A549 (cell line): ENCODE data around the gene ZFYVE27. TPM values are rescaled to one million over a fixed set of nuclear protein-coding genes. Genes with fewer than 3 reads are reported as not detected.

ENCODE experiments used
- ATAC-seq, 2 experiments: fragments of 200-7000 bp in 1 of 2; fragments of >200 bp in 1 of 2; cut with Nextera tagmentation in 1 of 2; cut with Tn5 transposase in 1 of 2; 3 replicates each; pipeline versions ENCODE4 v1.8.0 to v1.9.1; 2018 to 2020; ENCODE audit warnings: mild to moderate bottlenecking in 1 of 2, moderate library complexity in 1 of 2
- CTCF ChIA-PET: fragments of 300-600 bp; sonication (Branson Sonifier 250); formaldehyde crosslinking; extraction: SDS; loops from one replicate; lab custom pipeline; 2021; ENCODE audit warnings: antibody characterized with exemption, inconsistent platforms; lab: Yijun Ruan, JAX
- POLR2A ChIA-PET: fragments of 350-600 bp; formaldehyde crosslinking; extraction: SDS; loops from one replicate; lab custom pipeline; 2021; ENCODE audit warnings: antibody characterized with exemption, inconsistent platforms; lab: Yijun Ruan, JAX
- DNase-seq, 2 experiments: peaks; one replicate each; pipeline versions ENCODE4 v3.0.0 to v3.0.0-alpha.2; 2011 to 2016; ENCODE audit warnings: low read depth in 1 of 2, low spot score in 1 of 2
- FAIRE-seq: peaks from 2 replicates; lab custom pipeline; 2011; peaks lifted over from hg19 to GRCh38; lab: Jason Lieb, UNC
- H3K27ac ChIP-seq, 2 experiments: fragments of >200 bp; sonication (Bioruptor Twin); formaldehyde crosslinking; 3 replicates each; pipeline ENCODE4 v1.5.1; 2016 to 2017
- H3K4me1 ChIP-seq: fragments of >200 bp; sonication (Bioruptor Twin); formaldehyde crosslinking; 3 replicates; pipeline ENCODE4 v1.6.1; 2016
- H3K4me2 ChIP-seq: fragments of >200 bp; sonication (Bioruptor Twin); formaldehyde crosslinking; 3 replicates; pipeline ENCODE4 v1.6.1; 2016
- H3K4me3 ChIP-seq: fragments of >200 bp; sonication (Bioruptor Twin); formaldehyde crosslinking; 3 replicates; pipeline ENCODE4 v1.5.1; 2016
- H3K9me3 ChIP-seq: fragments of >200 bp; sonication (Bioruptor Twin); formaldehyde crosslinking; 3 replicates; pipeline ENCODE4 v1.6.1; 2016
- BCL3 ChIP-seq: fragments of >200 bp; sonication (Bioruptor Twin); formaldehyde crosslinking; IDR thresholded peaks from 3 replicates; pipeline ENCODE4 v1.6.1; 2016
- BHLHE40 ChIP-seq: IDR thresholded peaks from 2 replicates; pipeline ENCODE4 v1.6.1; 2012; ENCODE audit warnings: low read depth, low read length, inconsistent platforms
- CBX8 ChIP-seq: fragments of 200-600 bp; sonication (generic); IDR thresholded peaks from 2 replicates; pipeline ENCODE4 v1.6.1; 2016
- EHMT2 ChIP-seq: fragments of 200-600 bp; sonication (generic); IDR thresholded peaks from 2 replicates; pipeline ENCODE4 v1.6.1; 2016; ENCODE audit warnings: antibody characterized with exemption, low read depth, mild to moderate bottlenecking, moderate library complexity
- FOXS1 ChIP-seq: fragments of 250-450 bp; sonication (Bioruptor Pico); IDR thresholded peaks from 2 replicates; pipeline ENCODE4 v1.5.0; 2020; ENCODE audit warnings: mild to moderate bottlenecking, moderate library complexity
- GATA3 ChIP-seq: IDR thresholded peaks from 2 replicates; pipeline ENCODE4 v1.6.1; 2012; ENCODE audit warnings: borderline replicate concordance
- HES2 ChIP-seq: fragments of >200 bp; sonication (Bioruptor Twin); formaldehyde crosslinking; IDR thresholded peaks from 2 replicates; pipeline ENCODE4 v1.6.1; 2016
- HMGXB4 ChIP-seq: fragments of 250-450 bp; sonication (Bioruptor Pico); IDR thresholded peaks from 2 replicates; pipeline ENCODE4 v1.5.0; 2021; ENCODE audit warnings: mild to moderate bottlenecking, moderate library complexity, borderline replicate concordance
- HOXA7 ChIP-seq: fragments of 250-450 bp; sonication (Bioruptor Pico); IDR thresholded peaks from 2 replicates; pipeline ENCODE4 v1.5.0; 2020; ENCODE audit warnings: mild to moderate bottlenecking, moderate library complexity
- KDM1A ChIP-seq: fragments of 200-600 bp; sonication (generic); IDR thresholded peaks from 2 replicates; pipeline ENCODE4 v1.6.1; 2016; ENCODE audit warnings: low read depth, mild to moderate bottlenecking
- MAZ ChIP-seq: fragments of 150-350 bp; IDR thresholded peaks from 2 replicates; pipeline ENCODE4 v1.6.1; 2014; ENCODE audit warnings: antibody characterized with exemption, low read depth, low read length, borderline replicate concordance
- PBX3 ChIP-seq: IDR thresholded peaks from 2 replicates; pipeline ENCODE4 v1.6.1; 2012
- PHF8 ChIP-seq: fragments of 200-600 bp; sonication (generic); IDR thresholded peaks from 2 replicates; pipeline ENCODE4 v1.6.1; 2016; ENCODE audit warnings: low read depth, mild to moderate bottlenecking, antibody characterized with exemption, moderate library complexity, borderline replicate concordance
- POLR2AphosphoS2 ChIP-seq: conservative IDR thresholded peaks from 2 replicates; pipeline ENCODE4 v1.6.1; 2012; ENCODE audit warnings: low read length, improper control_type of control experiment, inconsistent platforms
- RCOR1 ChIP-seq: fragments of 150-350 bp; IDR thresholded peaks from 2 replicates; pipeline ENCODE4 v1.6.1; 2014; ENCODE audit warnings: antibody characterized with exemption, low read length, low read depth
- REST ChIP-seq: fragments of 200-600 bp; sonication (generic); IDR thresholded peaks from 2 replicates; pipeline ENCODE4 v1.6.1; 2016; ENCODE audit warnings: antibody characterized with exemption, mild to moderate bottlenecking, moderate library complexity
- SREBF2 ChIP-seq: fragments of 450-650 bp; IDR thresholded peaks from 2 replicates; pipeline ENCODE4 v1.6.1; 2014; ENCODE audit warnings: mild to moderate bottlenecking, moderate library complexity
- TP53 ChIP-seq: fragments of 250-450 bp; sonication (Bioruptor Pico); IDR thresholded peaks from 2 replicates; pipeline ENCODE4 v1.5.0; 2021; ENCODE audit warnings: mild to moderate bottlenecking, moderate library complexity
- USF2 ChIP-seq: fragments of 450-650 bp; IDR thresholded peaks from 2 replicates; pipeline ENCODE4 v1.6.1; 2014; ENCODE audit warnings: antibody characterized with exemption
- ZNF302 ChIP-seq: fragments of 250-450 bp; sonication (Bioruptor Pico); IDR thresholded peaks from 2 replicates; pipeline ENCODE4 v1.9.0; 2021; ENCODE audit warnings: inconsistent platforms, mild to moderate bottlenecking, moderate library complexity
- WGBS: methylation state at CpG from one replicate; pipeline ENCODE4 v1.1.6; 2017; ENCODE audit errors: missing lambda C conversion rate; 5-methylcytosine and 5-hydroxymethylcytosine counted together
- polyA plus RNA-seq, 4 experiments: library from polyadenylated mRNA; depleted of rRNA in 3 of 4; stranded (reverse); fragments of >200 nt; fragmentation: RNase III in 1 of 4; extraction: RNeasy Plus Mini Kit Qiagen cat#74134 plus additional on column Dnase treatment in 1 of 4; gene quantifications; 2 replicates in 3 of 4; 3 replicates in 1 of 4; pipeline ENCODE4 v1.2.3, GENCODE V29; 2011 to 2017

The ZFYVE27 gene
- polyA plus RNA-seq, 2 of the 4 experiments (the other 2 are of a cell fraction) = 17.1 to 20.1 TPM

- H3K9me3 ChIP-seq = no peaks in the 10 kb centered on the region
- TF ChIP-seq REST (no peak), HES2 (no peak), HMGXB4 (CRISPR knock-in tag) (no peak), TP53 (CRISPR knock-in tag) (no peak), KDM1A (no peak), PBX3 (no peak), MAZ (no peak), PHF8 (no peak), RCOR1 (no peak), FOXS1 (CRISPR knock-in tag) (no peak), BHLHE40 (no peak), HOXA7 (CRISPR knock-in tag) (no peak), BCL3 (no peak)
- TF ChIP-seq, all 56 proteins: peak for 0
- no peak for DNase-seq
- WGBS = 50% methylated on average over 5 of the region's 5 CpGs
- FAIRE-seq = no peak
- no peak overlapping the region for H3K27ac ChIP-seq
- no peak overlapping the region for H3K4me3 ChIP-seq
- ATAC-seq = no peak
- no peak overlapping the region for H3K4me2 ChIP-seq
- H3K4me1 ChIP-seq = peaks cover 5% of the 10 kb centered on the region; the same call in 2 of the 3 replicates
- ChIA-PET CTCF (interaction anchor here (0.7 to 36.9 kb wide), 10 partner anchors 8 to 136 kb away, joined by 3 to 1127 read pairs (median 15); partner anchors contain the start of genes AVPI1, MARVELD1 and PI4K2A), POLR2A (interaction anchor here (0.7 kb wide), 1 partner anchor 117 kb away, joined by 4 read pairs; the partner anchor contains the start of gene GOLGA7B)
Observed at GRCh38 chr10:97733256-97733655, 3.7 kb upstream of the ZFYVE27 start.

GRCh38 chr10:97734021-97734420 lies 2.9 kb upstream of the ZFYVE27 start:
- Histone ChIP-seq H3K9me3 (no peaks in the 10 kb centered on the region), H3K27ac (no peak overlapping the region), H3K4me2 (no peak overlapping the region), H3K4me1 (peaks cover 9% of the 10 kb centered on the region; the same call in 2 of the 3 replicates), H3K4me3 (no peak overlapping the region)
- DNase-seq = no peak
- TF ChIP-seq GATA3 = no peak
- TF ChIP-seq USF2 = no peak
- no peak for TF ChIP-seq ZNF302 (CRISPR knock-in tag)
- no peak for TF ChIP-seq CBX8
- no peak for TF ChIP-seq EHMT2
- no peak for TF ChIP-seq POLR2AphosphoS2
- TF ChIP-seq SREBF2 = no peak
- POLR2A ChIA-PET = interaction anchor here (0.7 to 3.4 kb wide), 2 partner anchors 47 to 116 kb away, joined by 4 to 32 read pairs; partner anchors contain the start of genes AVPI1 and GOLGA7B
- CTCF ChIA-PET = interaction anchor here (0.7 to 36.9 kb wide), 5 partner anchors 9 to 58 kb away, joined by 3 to 1127 read pairs (median 52); partner anchors contain the start of genes AVPI1 and MARVELD1
- no peak for ATAC-seq
- 84% methylated on average over 6 of the region's 6 CpGs for WGBS
- no peak for FAIRE-seq
